IPS DF 19.7 (cell line): ENCODE measurements around the gene TRAP1.

Source experiments
- DNase-seq: peaks from one replicate; pipeline ENCODE4 v3.0.0-alpha.2; 2013; ENCODE audit warnings: low read depth, low spot score

Gene TRAP1

GRCh38 chr16:3713587-3714242 is 3.6 kb downstream of the TRAP1 start:
- no peak for DNase-seq

- DNase-seq: no peak
Measured at GRCh38 chr16:3712861-3713372, 4.4 kb downstream of the TRAP1 start.

GRCh38 chr16:3706253-3707012 is 10.9 kb downstream of the TRAP1 start:
- no peak for DNase-seq

- no peak for DNase-seq
Measured at GRCh38 chr16:3702082-3702481, 15.2 kb downstream of the TRAP1 start.

- no peak for DNase-seq
Measured at GRCh38 chr16:3701531-3701930, 15.8 kb downstream of the TRAP1 start.

- DNase-seq: no peak
Measured at GRCh38 chr16:3698941-3699340, 18.4 kb downstream of the TRAP1 start.

- no peak for DNase-seq
Measured at GRCh38 chr16:3696425-3697218, 20.7 kb downstream of the TRAP1 start.

- no peak for DNase-seq
Measured at GRCh38 chr16:3695610-3696369, 21.5 kb downstream of the TRAP1 start.

GRCh38 chr16:3694051-3694450 is 23.3 kb downstream of the TRAP1 start:
- DNase-seq: no peak

- DNase-seq: no peak
Measured at GRCh38 chr16:3691761-3692160, 25.6 kb downstream of the TRAP1 start.

- no peak for DNase-seq
Measured at GRCh38 chr16:3690980-3691720, 26.2 kb downstream of the TRAP1 start.

GRCh38 chr16:3690470-3690928 is 26.8 kb downstream of the TRAP1 start:
- DNase-seq: peak; percentile 63

- DNase-seq: no peak
Measured at GRCh38 chr16:3689731-3690130, 27.6 kb downstream of the TRAP1 start.

GRCh38 chr16:3687792-3688191 is 29.5 kb downstream of the TRAP1 start:
- no peak for DNase-seq

- DNase-seq: no peak
Measured at GRCh38 chr16:3687021-3687420, 30.3 kb downstream of the TRAP1 start.

GRCh38 chr16:3681206-3681605 is 36.1 kb downstream of the TRAP1 start:
- DNase-seq: no peak

- no peak for DNase-seq
Measured at GRCh38 chr16:3677994-3678393, 39.3 kb downstream of the TRAP1 start.

- DNase-seq: no peak
Measured at GRCh38 chr16:3675601-3676130, 41.7 kb downstream of the TRAP1 start.

- no peak for DNase-seq
Measured at GRCh38 chr16:3674513-3675295, 42.6 kb downstream of the TRAP1 start.
